ENCODE measurements around the gene SLC5A1.

GRCh38 chr22:32083000-32083399 lies 39.9 kb downstream of the SLC5A1 start:
- no peak for TF ChIP-seq CTCF (conservative IDR thresholded peaks at IDR 0.05 in 1 of 2, IDR thresholded peaks at IDR 0.05 in 1 of 2; ENCODE audit: extremely low read depth in 1 of 2, insufficient read depth in 1 of 2, low read depth in 1 of 2, low read length in 2 of 2)
- TF ChIP-seq EZH2 (IDR thresholded peaks at IDR 0.05; ENCODE audit: borderline replicate concordance, low read length), result no peak

Measured in mammary epithelial cell (primary cell).